Activated B cell treated with CpG ODN at 0.5 μM for 24 hours (primary cell): ENCODE results near the gene SCO2. TPM values are rescaled to one million over a fixed set of nuclear protein-coding genes. Genes with fewer than 3 reads are reported as not detected.

ENCODE experiments used
- ATAC-seq: fragments of 200-7000 bp; cut with Tn5 transposase; one replicate; pipeline ENCODE4 v1.10.0; 2021; ENCODE audit warnings: low read depth, mild to moderate bottlenecking, moderate library complexity
- CTCF ChIA-PET: fragments of 350-600 bp; sonication (Branson Sonifier 250); formaldehyde crosslinking; loops from one replicate; lab custom pipeline; 2021; ENCODE audit warnings: antibody characterized with exemption; lab: Charles Lee
- POLR2A ChIA-PET: fragments of 350-600 bp; sonication (Branson Sonifier 250); formaldehyde crosslinking; loops from one replicate; lab custom pipeline; 2021; ENCODE audit warnings: antibody characterized with exemption; lab: Charles Lee
- DNase-seq: peaks from one replicate; pipeline ENCODE4 v3.0.0; 2022
- H3K27ac Mint-ChIP-seq: one replicate; pipeline ENCODE4 v1.8.0; 2020; ENCODE audit warnings: mixed read lengths
- H3K27me3 Mint-ChIP-seq: one replicate; pipeline ENCODE4 v1.8.0; 2021; ENCODE audit warnings: mixed read lengths
- H3K36me3 Mint-ChIP-seq: one replicate; pipeline ENCODE4 v1.8.0; 2021; ENCODE audit warnings: low read depth, mixed read lengths
- H3K4me1 Mint-ChIP-seq: one replicate; pipeline ENCODE4 v1.8.0; 2021; ENCODE audit warnings: mixed read lengths
- H3K4me3 Mint-ChIP-seq: one replicate; pipeline ENCODE4 v1.8.0; 2020; ENCODE audit warnings: mild to moderate bottlenecking, mixed read lengths
- H3K9me3 Mint-ChIP-seq: one replicate; pipeline ENCODE4 v1.8.0; 2020; ENCODE audit warnings: mixed read lengths
- CTCF ChIP-seq: fragments of 200-600 bp; IDR thresholded peaks from one replicate; pipeline ENCODE4 v1.8.0; 2022; ENCODE audit warnings: antibody characterized with exemption, mild to moderate bottlenecking
- intact Hi-C: fragments of 100-400 bp; cut with micrococcal nuclease; formaldehyde crosslinking; loops from one replicate; pipeline ENCODE4 v1.15.1; 2024
- total RNA-seq: library from RNA; stranded (reverse); gene quantifications from 2 replicates; pipeline ENCODE4 v1.2.3, GENCODE V29; 2022

SCO2 gene
- total RNA-seq, 1 donor from 2014 or later: 7.1 TPM

- H3K9me3 Mint-ChIP-seq: no peaks in the 10 kb centered on the region
- no peak for TF ChIP-seq CTCF
- ChIA-PET CTCF (interaction anchor here (0.9 to 1.9 kb wide), 7 partner anchors 9 to 296 kb away, joined by 3 to 15 read pairs (median 8); partner anchors contain the start of genes SCO2 and SYCE3), POLR2A (interaction anchor here (0.7 to 16.7 kb wide), 15 partner anchors 9 to 80 kb away, joined by 3 to 946 read pairs (median 6); partner anchors contain the start of genes CHKB, LMF2, NCAPH2 and SCO2)
- peak; percentile 60 for DNase-seq
- H3K27ac Mint-ChIP-seq: peak overlapping the region; percentile 65
- peak overlapping the region; percentile 57 for H3K4me3 Mint-ChIP-seq
- intact Hi-C loops: loop anchor here (1.0 to 10.0 kb wide), 2 partner anchors 14 to 583 kb away; partner anchors contain the start of genes PIM3 and SYCE3
- no peaks in the 10 kb centered on the region for H3K36me3 Mint-ChIP-seq
- H3K27me3 Mint-ChIP-seq: no peaks in the 10 kb centered on the region
- peaks cover 35% of the 10 kb centered on the region for H3K4me1 Mint-ChIP-seq
- peak; percentile 45 for ATAC-seq
These were observed 22.9 kb upstream of the SCO2 start for GRCh38 chr22:50548040-50548920.

GRCh38 chr22:50547263-50547985 lies 22.0 kb upstream of the SCO2 start:
- Mint-ChIP-seq H3K4me1 (peaks cover 39% of the 10 kb centered on the region), H3K9me3 (peaks cover 2% of the 10 kb centered on the region), H3K36me3 (peaks cover 3% of the 10 kb centered on the region), H3K27me3 (no peaks in the 10 kb centered on the region), H3K4me3 (no peak overlapping the region), H3K27ac (no peak overlapping the region)
- TF ChIP-seq CTCF: no peak
- intact Hi-C loops: loop anchor here (10.0 kb wide), 1 partner anchor 583 kb away; the partner anchor contains the start of gene PIM3
- ChIA-PET POLR2A (interaction anchor here (0.8 to 16.7 kb wide), 13 partner anchors 8 to 79 kb away, joined by 3 to 946 read pairs (median 8); partner anchors contain the start of genes CHKB, LMF2, NCAPH2 and SCO2), CTCF (interaction anchor here (1.1 to 1.9 kb wide), 4 partner anchors 16 to 74 kb away, joined by 3 to 14 read pairs (median 8); partner anchors contain the start of genes SCO2 and SYCE3)
- DNase-seq: no peak
- ATAC-seq: no peak

- Mint-ChIP-seq H3K9me3 (peaks cover 2% of the 10 kb centered on the region), H3K4me1 (peaks cover 47% of the 10 kb centered on the region), H3K36me3 (peaks cover 7% of the 10 kb centered on the region), H3K27ac (no peak overlapping the region), H3K4me3 (no peak overlapping the region), H3K27me3 (no peaks in the 10 kb centered on the region)
- ATAC-seq (no peak), DNase-seq (no peak)
- no peak for TF ChIP-seq CTCF
- ChIA-PET CTCF (interaction anchor here (0.6 to 1.5 kb wide), 2 partner anchors 11 to 21 kb away, joined by 4 to 6 read pairs; partner anchors contain the start of gene SCO2), POLR2A (interaction anchor here (1.5 to 16.7 kb wide), 4 partner anchors 16 to 76 kb away, joined by 5 to 946 read pairs (median 18); partner anchors contain the start of genes CHKB, SCO2 and TYMP)
- intact Hi-C loops: loop anchor here (10.0 kb wide), 1 partner anchor 582 kb away; the partner anchor contains the start of gene PIM3
These were observed 21.2 kb upstream of the SCO2 start for GRCh38 chr22:50546326-50547262.

GRCh38 chr22:50545522-50546325 lies 20.3 kb upstream of the SCO2 start, which contains the start of gene KLHDC7B:
Gene KLHDC7B (plus strand): TSS chr22:50545899. CDS start chr22:50546244, 345 bp downstream.
- ATAC-seq (no peak), DNase-seq (no peak)
- Mint-ChIP-seq H3K27ac (peak within 1 kb of the TSS; percentile 82), H3K4me3 (peak within 1 kb of the TSS; percentile 52), H3K27me3 (no peaks in the 10 kb centered on the region), H3K36me3 (peaks cover 7% of the 10 kb centered on the region), H3K9me3 (peaks cover 2% of the 10 kb centered on the region), H3K4me1 (peaks cover 55% of the 10 kb centered on the region)
- POLR2A ChIA-PET: interaction anchor here (0.7 to 16.7 kb wide), 6 partner anchors 10 to 38 kb away, joined by 3 to 946 read pairs (median 6); partner anchors contain the start of genes CHKB, LMF2, NCAPH2 and SCO2
- CTCF ChIA-PET: interaction anchor here (0.8 to 1.5 kb wide), 2 partner anchors 17 to 20 kb away, joined by 3 to 6 read pairs; partner anchors contain the start of genes SCO2 and SYCE3
- TF ChIP-seq CTCF: no peak
- intact Hi-C loops: loop anchor here (10.0 kb wide), 1 partner anchor 581 kb away; the partner anchor contains the start of gene PIM3
